Measurements from ENCODE around the gene CCDC167. TPM values are rescaled to one million over a fixed set of nuclear protein-coding genes. Genes with fewer than 3 reads are reported as not detected.

CCDC167 gene
- total RNA-seq, 1 experiment from 2014 or later, result 31.9 TPM

DNA sequence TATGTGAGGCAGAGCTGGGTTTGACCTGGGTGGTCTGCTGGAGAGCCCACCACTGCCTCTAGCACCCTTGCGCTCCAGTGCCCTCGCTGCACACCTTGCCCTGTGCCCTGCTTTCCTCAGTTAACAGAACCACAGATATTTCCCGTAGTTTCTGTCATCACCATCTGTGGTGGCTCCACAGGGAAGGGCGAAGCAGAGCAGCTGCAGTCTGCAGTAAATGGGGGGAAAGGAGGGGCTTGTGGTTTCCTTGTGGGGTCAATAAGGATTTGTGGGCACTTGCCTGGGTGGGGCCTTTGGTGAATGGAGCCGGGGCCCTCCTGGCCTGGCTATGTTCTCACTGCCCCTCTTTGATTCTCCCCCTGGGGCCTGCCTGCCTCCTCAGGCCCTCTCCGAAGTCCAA is 21.2 kb upstream of the CCDC167 start:
- Histone ChIP-seq H2BK120ac (ENCODE audit: low read depth, low read length, poor library complexity, severe bottlenecking) (no peak overlapping the region), H3K23me2 (ENCODE audit: insufficient read length, low read depth, low read length, poor library complexity, severe bottlenecking) (no peaks in the 10 kb centered on the region), H3K27me3 (ENCODE audit: insufficient read depth, low read length) (no peaks in the 10 kb centered on the region), H3K79me1 (ENCODE audit: insufficient read depth, low read depth, low read length, poor library complexity, severe bottlenecking) (no peaks in the 10 kb centered on the region), H4K20me1 (ENCODE audit: control insufficient read depth, insufficient read depth, insufficient read length) (no peaks in the 10 kb centered on the region), H4K91ac (ENCODE audit: insufficient read length, low read depth, low read length) (no peak overlapping the region), H2BK20ac (ENCODE audit: low read depth, low read length, poor library complexity, severe bottlenecking) (no peak overlapping the region), H3K4me1 (ENCODE audit: insufficient read depth, low read length) (no peaks in the 10 kb centered on the region; the same call in 1 of the 2 replicates), H3T11ph (ENCODE audit: low read length) (no peak overlapping the region), H2BK5ac (ENCODE audit: insufficient read length, low read length) (no peak overlapping the region), H3K4me2 (ENCODE audit: insufficient read depth, insufficient read length, low read length) (no peak overlapping the region), H2AFZ (ENCODE audit: low read length) (no peak overlapping the region), H3K14ac (ENCODE audit: insufficient read depth, low read length) (no peak overlapping the region), H3K18ac (ENCODE audit: insufficient read length, low read depth, low read length) (no peak overlapping the region), H3K79me2 (ENCODE audit: insufficient read depth, low read length) (no peaks in the 10 kb centered on the region), H4K8ac (replicated peaks; ENCODE audit: insufficient read length, low read depth, low read length) (no peak overlapping the region), H2BK12ac (ENCODE audit: insufficient read length, low read depth, low read length) (no peak overlapping the region), H4K5ac (ENCODE audit: insufficient read length, low read depth, low read length) (no peak overlapping the region), H2AK5ac (ENCODE audit: insufficient read length, low read length) (no peak overlapping the region), H3K56ac (ENCODE audit: insufficient read length, low read depth, low read length) (no peak overlapping the region), H3K27ac (ENCODE audit: insufficient read length, low read depth, low read length) (no peak overlapping the region), H3K23ac (ENCODE audit: insufficient read length, low read depth, low read length) (no peak overlapping the region), H3K9ac (ENCODE audit: extremely low read depth, insufficient read length, low read length) (no peak overlapping the region), H2BK15ac (ENCODE audit: low read depth, low read length) (no peak overlapping the region), H3K9me3 (ENCODE audit: control insufficient read depth, low read depth, low read length) (no peaks in the 10 kb centered on the region), H3K4ac (ENCODE audit: low read depth, low read length) (no peak overlapping the region)
- no peaks in the 10 kb centered on the region for H3K36me3 Mint-ChIP-seq (ENCODE audit: insufficient read depth in 1 of 3, low read depth in 3 of 3)
- H3K4me1 Mint-ChIP-seq, result peaks cover 25 to 33% of the 10 kb centered on the region in 2 experiments
- no peak overlapping the region for H3K4me3 Mint-ChIP-seq
- no peak for DNase-seq
- WGBS (ENCODE audit: extremely low coverage, insufficient read length, low lambda C conversion rate), result no CpG with 5 or more reads among the region's 6 CpGs
- no peak overlapping the region for H3K27ac Mint-ChIP-seq
- peaks cover 16% of the 10 kb centered on the region for H3K27me3 Mint-ChIP-seq (ENCODE audit: low read depth)
- TF ChIP-seq, protein P1, sequence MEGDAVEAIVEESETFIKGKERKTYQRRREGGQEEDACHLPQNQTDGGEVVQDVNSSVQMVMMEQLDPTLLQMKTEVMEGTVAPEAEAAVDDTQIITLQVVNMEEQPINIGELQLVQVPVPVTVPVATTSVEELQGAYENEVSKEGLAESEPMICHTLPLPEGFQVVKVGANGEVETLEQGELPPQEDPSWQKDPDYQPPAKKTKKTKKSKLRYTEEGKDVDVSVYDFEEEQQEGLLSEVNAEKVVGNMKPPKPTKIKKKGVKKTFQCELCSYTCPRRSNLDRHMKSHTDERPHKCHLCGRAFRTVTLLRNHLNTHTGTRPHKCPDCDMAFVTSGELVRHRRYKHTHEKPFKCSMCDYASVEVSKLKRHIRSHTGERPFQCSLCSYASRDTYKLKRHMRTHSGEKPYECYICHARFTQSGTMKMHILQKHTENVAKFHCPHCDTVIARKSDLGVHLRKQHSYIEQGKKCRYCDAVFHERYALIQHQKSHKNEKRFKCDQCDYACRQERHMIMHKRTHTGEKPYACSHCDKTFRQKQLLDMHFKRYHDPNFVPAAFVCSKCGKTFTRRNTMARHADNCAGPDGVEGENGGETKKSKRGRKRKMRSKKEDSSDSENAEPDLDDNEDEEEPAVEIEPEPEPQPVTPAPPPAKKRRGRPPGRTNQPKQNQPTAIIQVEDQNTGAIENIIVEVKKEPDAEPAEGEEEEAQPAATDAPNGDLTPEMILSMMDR (conservative IDR thresholded peaks at IDR 0.05), result no peak
- H3K9me3 Mint-ChIP-seq, result no peaks in the 10 kb centered on the region; a peak in 2 of 5 replicates
